Loucy (cell line): Measurements from ENCODE around the gene KLF15.

ENCODE experiments used
- EZH2phosphoT487 ChIP-seq: fragments of 200-600 bp; IDR thresholded peaks from 2 replicates; pipeline ENCODE4 v1.6.1; 2018; ENCODE audit warnings: antibody characterized with exemption, mild to moderate bottlenecking, moderate library complexity, borderline replicate concordance
- TF ChIP-seq, protein P1 (sequence below): fragments of 200-600 bp; sonication (generic); conservative IDR thresholded peaks from 2 replicates; pipeline ENCODE4 v1.5.1; 2014; ENCODE audit warnings: mild to moderate bottlenecking, antibody characterized with exemption, low read length

DNA sequence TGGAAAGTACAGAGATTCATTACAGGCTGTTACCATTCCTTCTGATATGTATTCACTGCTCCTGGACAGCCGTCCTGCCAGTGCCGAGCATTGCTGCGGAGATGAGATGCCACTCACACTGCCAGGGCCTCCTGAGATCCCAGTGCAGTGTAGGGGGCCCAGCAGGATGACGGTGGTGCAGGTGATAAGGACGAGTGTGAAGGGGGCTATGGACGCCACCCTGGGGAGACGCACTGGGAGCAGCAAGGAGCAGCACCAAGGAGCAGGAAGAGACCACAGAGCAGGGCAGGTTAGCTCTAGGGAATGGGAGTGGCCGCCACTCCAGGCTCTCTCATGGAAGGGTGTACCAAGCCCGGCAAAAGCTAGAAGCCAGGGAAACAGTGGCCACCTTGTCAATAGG lies 4.0 kb upstream of the KLF15 start:
- TF ChIP-seq EZH2phosphoT487 = no peak
- TF ChIP-seq, protein P1, sequence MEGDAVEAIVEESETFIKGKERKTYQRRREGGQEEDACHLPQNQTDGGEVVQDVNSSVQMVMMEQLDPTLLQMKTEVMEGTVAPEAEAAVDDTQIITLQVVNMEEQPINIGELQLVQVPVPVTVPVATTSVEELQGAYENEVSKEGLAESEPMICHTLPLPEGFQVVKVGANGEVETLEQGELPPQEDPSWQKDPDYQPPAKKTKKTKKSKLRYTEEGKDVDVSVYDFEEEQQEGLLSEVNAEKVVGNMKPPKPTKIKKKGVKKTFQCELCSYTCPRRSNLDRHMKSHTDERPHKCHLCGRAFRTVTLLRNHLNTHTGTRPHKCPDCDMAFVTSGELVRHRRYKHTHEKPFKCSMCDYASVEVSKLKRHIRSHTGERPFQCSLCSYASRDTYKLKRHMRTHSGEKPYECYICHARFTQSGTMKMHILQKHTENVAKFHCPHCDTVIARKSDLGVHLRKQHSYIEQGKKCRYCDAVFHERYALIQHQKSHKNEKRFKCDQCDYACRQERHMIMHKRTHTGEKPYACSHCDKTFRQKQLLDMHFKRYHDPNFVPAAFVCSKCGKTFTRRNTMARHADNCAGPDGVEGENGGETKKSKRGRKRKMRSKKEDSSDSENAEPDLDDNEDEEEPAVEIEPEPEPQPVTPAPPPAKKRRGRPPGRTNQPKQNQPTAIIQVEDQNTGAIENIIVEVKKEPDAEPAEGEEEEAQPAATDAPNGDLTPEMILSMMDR = no peak
